ENCODE data around the gene SPOCK1.

SPOCK1 gene

GRCh38 chr5:137352095-137352494 lies 147.0 kb downstream of the SPOCK1 start:
- Histone ChIP-seq H3K4me3 (ENCODE audit: severe bottlenecking) (no peak overlapping the region), H3K27ac (ENCODE audit: poor library complexity, severe bottlenecking) (no peak overlapping the region), H3K27me3 (ENCODE audit: insufficient read depth, poor library complexity, severe bottlenecking) (no peaks in the 10 kb centered on the region), H3K36me3 (ENCODE audit: low read depth) (no peaks in the 10 kb centered on the region), H3K9me3 (ENCODE audit: severe bottlenecking) (no peaks in the 10 kb centered on the region), H3K4me1 (ENCODE audit: insufficient read depth, poor library complexity, severe bottlenecking) (no peaks in the 10 kb centered on the region)
- DNase-seq (ENCODE audit: low spot score), result no peak
- TF ChIP-seq CTCF (IDR thresholded peaks at IDR 0.05; ENCODE audit: poor library complexity, severe bottlenecking), result no peak
- no peak; the same call in 2 of the 3 replicates for ATAC-seq (ENCODE audit: low read depth)

DNA sequence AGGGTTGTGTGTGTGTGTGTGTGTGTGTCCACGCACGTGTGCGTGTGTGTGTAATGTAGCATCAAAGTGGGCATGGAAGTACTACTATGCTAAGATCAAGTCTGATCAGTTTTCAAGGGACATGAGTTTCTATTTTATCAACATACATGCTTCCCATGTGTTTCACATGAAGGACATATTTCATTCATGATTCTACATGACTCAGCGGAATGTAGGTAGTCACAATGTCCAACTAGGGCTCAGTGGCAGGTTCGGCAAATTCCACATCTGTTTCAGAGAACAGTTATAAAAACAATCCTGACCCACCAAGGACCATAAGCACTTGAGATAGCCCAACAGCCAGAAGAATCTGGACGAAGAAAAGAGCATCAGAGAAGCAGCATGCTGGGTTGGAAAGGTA lies 148.3 kb downstream of the SPOCK1 start:
- Histone ChIP-seq H3K36me3 (ENCODE audit: low read depth) (no peaks in the 10 kb centered on the region), H3K4me1 (ENCODE audit: insufficient read depth, poor library complexity, severe bottlenecking) (no peaks in the 10 kb centered on the region), H3K27ac (ENCODE audit: poor library complexity, severe bottlenecking) (no peak overlapping the region), H3K4me3 (ENCODE audit: severe bottlenecking) (no peak overlapping the region), H3K9me3 (ENCODE audit: severe bottlenecking) (no peaks in the 10 kb centered on the region), H3K27me3 (ENCODE audit: insufficient read depth, poor library complexity, severe bottlenecking) (no peaks in the 10 kb centered on the region)
- no peak for DNase-seq (ENCODE audit: low spot score)
- ATAC-seq (ENCODE audit: low read depth), result no peak
- TF ChIP-seq CTCF (IDR thresholded peaks at IDR 0.05; ENCODE audit: poor library complexity, severe bottlenecking), result no peak

- Histone ChIP-seq H3K9me3 (ENCODE audit: severe bottlenecking) (no peaks in the 10 kb centered on the region), H3K4me1 (ENCODE audit: insufficient read depth, poor library complexity, severe bottlenecking) (no peaks in the 10 kb centered on the region), H3K27ac (ENCODE audit: poor library complexity, severe bottlenecking) (no peak overlapping the region), H3K27me3 (ENCODE audit: insufficient read depth, poor library complexity, severe bottlenecking) (no peaks in the 10 kb centered on the region), H3K36me3 (ENCODE audit: low read depth) (no peaks in the 10 kb centered on the region), H3K4me3 (ENCODE audit: severe bottlenecking) (no peak overlapping the region)
- TF ChIP-seq CTCF (IDR thresholded peaks at IDR 0.05; ENCODE audit: poor library complexity, severe bottlenecking), result no peak
- no peak for ATAC-seq (ENCODE audit: low read depth)
- no peak for DNase-seq (ENCODE audit: low spot score)
Measured at GRCh38 chr5:137348759-137349158, 150.4 kb downstream of the SPOCK1 start.

DNA sequence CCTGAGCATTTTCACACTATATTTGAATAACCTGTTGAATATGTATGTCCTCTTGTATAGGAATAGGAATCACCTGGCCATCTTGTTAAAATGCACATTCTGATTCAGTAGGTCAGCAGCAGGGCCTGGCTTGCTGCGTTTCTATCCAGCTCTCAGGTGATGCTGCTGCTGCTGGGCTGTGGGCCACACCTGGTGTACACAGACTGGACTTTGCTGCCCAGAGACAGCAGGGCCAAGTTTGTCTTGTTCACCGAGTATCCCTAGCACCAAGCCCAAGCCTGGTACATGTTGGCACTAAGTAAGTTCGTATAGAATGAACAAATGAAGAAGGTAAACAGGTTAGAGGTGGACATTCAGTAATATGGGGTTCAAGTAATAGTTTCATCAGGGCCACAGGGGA lies 151.3 kb downstream of the SPOCK1 start:
- no peaks in the 10 kb centered on the region for H3K36me3 ChIP-seq (ENCODE audit: low read depth)
- TF ChIP-seq CTCF (IDR thresholded peaks at IDR 0.05; ENCODE audit: poor library complexity, severe bottlenecking), result no peak

DNA sequence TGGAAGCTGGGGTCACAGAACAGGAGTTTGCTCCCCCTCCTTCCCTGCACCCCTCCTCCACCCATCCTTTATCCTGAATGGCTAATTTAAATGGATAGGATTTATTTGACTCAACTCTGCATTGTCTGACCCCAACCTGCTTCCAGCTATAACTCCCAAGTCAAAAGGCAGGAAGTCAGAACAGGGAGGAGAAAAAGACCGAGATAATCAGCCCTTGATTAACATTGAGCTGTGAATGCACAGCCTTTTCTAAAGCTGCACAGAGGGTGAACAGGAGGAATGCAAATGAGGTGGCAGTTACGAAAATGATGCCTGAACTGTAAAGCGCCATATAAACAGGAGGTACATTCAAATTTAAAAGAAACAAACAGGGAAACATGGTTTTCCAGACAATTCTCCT lies 152.8 kb downstream of the SPOCK1 start:
- TF ChIP-seq CTCF (IDR thresholded peaks at IDR 0.05; ENCODE audit: poor library complexity, severe bottlenecking), result no peak
- no peak overlapping the region for H3K27ac ChIP-seq (ENCODE audit: poor library complexity, severe bottlenecking)
- H3K27me3 ChIP-seq (ENCODE audit: insufficient read depth, poor library complexity, severe bottlenecking), result no peaks in the 10 kb centered on the region
- peaks cover 8% of the 10 kb centered on the region for H3K4me1 ChIP-seq (ENCODE audit: insufficient read depth, poor library complexity, severe bottlenecking)
- no peaks in the 10 kb centered on the region for H3K9me3 ChIP-seq (ENCODE audit: severe bottlenecking)
- no peak overlapping the region for H3K4me3 ChIP-seq (ENCODE audit: severe bottlenecking)
- no peaks in the 10 kb centered on the region for H3K36me3 ChIP-seq (ENCODE audit: low read depth)
- DNase-seq (ENCODE audit: low spot score) (no peak), ATAC-seq (ENCODE audit: low read depth) (no peak)

More for the DNA sequence above, 151.3 kb downstream of the SPOCK1 start:
- no peaks in the 10 kb centered on the region for H3K27me3 ChIP-seq (ENCODE audit: insufficient read depth, poor library complexity, severe bottlenecking)
- no peak for DNase-seq (ENCODE audit: low spot score)
- peaks cover 2% of the 10 kb centered on the region for H3K4me1 ChIP-seq (ENCODE audit: insufficient read depth, poor library complexity, severe bottlenecking)
- no peaks in the 10 kb centered on the region for H3K9me3 ChIP-seq (ENCODE audit: severe bottlenecking)
- H3K27ac ChIP-seq (ENCODE audit: poor library complexity, severe bottlenecking), result no peak overlapping the region
- H3K4me3 ChIP-seq (ENCODE audit: severe bottlenecking), result no peak overlapping the region
- no peak for ATAC-seq (ENCODE audit: low read depth)
